Fibroblast of gingiva (primary cell): ENCODE results near the gene WDR45.

Experiments
- DNase-seq: peaks from one replicate; pipeline ENCODE4 v3.0.0-alpha.2; 2011; ENCODE audit warnings: low read depth

The WDR45 gene

DNA sequence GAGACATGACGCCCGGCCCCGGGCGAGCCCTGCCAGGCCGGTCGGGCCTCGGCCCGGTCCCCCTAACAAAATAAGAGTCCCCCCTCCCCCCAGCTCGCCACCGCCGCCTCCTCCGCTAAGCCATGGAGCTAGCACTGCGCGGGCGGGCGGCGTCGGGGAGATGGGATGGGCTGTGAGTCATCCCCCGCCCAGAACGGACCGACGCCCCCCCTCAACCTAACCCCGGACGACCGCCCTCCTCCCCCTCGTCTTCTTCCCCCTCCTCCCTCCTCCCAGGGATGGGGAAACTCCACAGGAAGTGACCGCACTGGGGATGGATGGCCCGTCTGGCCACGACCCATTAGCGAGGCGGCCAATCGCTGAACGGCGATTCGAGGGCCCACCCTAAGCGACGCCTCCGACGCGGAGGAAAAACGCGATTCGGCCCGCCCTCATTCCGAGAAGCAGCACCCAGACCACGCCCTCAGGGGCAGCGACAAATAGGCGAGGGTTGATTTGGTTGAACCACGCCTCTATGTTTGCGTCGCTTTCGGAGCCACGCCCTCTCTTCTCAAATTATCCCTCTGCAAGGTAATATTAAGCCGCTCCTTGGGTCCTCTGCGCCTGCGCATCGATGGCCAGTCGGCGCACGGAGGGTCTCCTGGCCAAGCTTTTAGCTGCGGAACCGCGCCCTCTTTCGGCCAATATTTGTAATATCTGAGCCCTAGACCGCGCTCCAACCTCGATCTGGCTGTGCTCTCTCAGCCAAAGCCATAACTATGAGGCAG is 36.3 kb downstream of the WDR45 start, which contains the start of gene TFE3:
TFE3 (minus strand) TSS at position 138 of the 767 bp plus-strand sequence; CDS start at position 7, 131 bp downstream.
- peak; percentile 99 for DNase-seq

DNA sequence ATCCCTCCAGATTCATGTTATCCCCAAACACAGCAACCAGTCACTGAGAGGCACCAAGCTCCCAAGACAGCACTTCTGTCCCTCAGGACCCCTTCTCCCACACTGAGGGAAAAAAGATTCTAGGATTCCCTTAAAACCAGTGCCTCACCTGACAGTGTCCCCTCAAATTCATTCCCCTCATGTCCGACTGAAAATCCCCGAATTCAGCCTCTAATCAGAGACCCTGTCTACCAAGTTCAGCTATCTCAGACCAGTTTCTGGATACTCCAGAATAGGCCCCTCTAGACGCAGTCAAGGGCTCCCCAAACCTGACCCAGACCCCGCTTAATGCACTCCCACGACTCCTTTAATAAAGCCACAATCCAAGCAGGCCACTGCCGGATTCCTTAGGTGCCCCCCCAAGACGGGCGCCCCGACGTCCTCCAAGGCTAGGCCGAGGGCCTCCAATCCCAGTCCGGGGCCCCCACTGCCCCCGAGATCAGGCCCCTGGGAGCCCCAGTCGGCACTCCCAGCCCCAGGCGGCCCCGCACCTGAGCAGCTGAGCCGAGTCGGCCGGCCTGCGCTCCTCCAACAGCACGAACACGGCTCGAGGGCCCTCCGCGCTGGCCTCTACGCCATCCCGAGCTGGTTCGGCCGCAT is 37.0 kb downstream of the WDR45 start:
- no peak for DNase-seq

DNA sequence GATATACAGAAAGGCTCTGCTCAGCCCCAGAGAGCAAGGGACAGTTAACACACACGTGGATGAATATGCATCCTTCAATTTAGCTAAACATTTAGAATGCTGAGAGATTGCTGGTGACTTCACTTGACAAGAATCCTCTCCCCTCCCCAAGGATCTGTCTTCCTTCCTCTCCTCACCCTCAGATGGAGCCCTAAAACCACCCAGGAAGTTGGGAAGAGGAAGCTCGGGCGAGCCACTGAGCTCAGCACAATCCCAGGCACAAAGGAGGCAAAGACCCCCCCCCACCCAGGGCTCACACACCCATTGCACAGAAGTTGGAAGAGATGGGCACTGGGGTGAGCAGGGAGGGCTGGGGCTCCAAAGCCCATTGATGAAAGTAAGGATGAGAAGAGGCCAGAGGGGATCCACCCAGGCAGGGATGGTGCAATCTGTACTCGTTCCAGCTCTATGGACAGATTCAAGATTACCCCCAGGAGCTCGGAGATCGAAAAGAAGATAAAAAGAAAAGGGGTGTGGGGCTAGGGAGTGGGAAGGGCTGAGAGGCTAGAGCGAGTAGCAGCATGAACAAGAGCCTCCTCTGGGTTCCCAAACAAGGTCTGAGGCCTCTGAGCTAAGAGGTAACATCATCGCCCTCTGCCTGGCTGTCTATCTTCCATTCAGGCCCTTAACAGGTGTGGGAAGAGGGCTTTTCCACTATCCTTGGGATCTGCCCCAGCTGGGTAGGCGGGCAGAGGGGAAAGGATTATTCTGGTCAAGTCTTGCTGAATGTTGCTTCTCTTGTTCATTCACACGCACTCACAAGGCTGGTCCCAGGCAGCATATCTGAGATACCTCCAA is 37.7 kb downstream of the WDR45 start:
- peak; percentile 44 for DNase-seq

DNA sequence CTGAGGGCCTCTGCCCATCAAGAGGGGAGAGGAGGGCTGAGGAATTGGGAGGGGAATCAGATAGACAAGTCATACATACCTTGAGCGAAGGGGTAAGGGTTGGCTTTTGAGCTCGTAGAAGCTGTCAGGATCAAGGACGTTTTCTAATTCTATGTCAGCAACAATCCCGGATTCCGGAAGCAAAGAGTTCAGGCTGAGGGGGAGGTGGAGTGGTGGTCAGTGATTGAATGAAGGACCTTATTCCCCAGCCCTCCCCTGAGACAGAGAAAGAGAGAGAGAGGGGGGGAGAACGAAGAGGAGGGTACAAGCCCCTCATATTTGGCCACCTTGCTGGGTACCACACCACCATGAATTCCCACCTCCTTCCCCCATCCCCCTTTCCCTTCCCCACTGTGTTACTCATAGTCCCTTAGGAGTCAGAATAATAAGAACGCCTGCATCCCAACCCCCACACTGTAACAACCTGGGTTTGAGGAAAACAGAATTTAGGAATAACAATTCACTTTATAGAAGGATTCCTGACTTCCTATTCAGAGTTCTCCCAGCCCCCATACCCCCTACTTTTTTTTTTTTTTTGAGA is 39.2 kb downstream of the WDR45 start:
- no peak for DNase-seq

DNA sequence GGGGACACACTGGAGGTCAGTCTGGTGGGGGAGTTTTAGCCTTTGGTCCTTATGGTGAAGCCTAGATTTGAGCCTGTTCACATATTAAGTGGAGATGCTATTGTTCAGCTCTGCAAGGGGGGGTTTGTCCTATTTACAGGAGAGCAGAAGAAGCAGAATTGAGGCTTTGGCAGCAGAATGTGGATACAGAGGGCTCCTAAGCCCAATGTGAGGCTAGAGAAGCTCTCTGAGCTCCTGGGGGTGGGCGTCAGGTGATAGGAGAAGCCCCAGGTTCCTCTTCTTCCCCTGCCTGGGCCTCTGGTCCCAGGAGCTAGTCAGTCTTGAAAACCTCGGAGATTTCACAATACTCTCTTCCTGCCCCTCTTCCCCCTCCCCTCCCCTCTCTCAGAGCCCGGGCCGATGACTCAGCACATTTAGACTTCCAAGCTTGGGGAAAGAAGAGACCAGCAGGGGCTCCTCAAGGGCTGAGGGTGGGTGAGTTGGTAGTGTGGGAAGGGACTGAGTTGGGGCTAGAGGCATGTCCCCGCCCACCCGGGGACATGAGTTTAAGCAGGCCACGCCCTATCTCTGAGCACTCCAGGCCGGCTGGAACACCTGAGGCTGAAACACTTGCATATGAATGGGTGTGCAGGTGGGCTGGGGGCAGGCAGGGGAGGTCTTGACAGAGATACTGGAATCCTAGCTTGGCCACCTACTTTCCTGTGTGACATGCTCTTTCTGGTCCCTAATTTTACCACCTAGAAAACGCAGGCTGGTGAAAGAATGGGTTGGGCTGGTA is 39.9 kb downstream of the WDR45 start:
- DNase-seq: peak; percentile 90

DNA sequence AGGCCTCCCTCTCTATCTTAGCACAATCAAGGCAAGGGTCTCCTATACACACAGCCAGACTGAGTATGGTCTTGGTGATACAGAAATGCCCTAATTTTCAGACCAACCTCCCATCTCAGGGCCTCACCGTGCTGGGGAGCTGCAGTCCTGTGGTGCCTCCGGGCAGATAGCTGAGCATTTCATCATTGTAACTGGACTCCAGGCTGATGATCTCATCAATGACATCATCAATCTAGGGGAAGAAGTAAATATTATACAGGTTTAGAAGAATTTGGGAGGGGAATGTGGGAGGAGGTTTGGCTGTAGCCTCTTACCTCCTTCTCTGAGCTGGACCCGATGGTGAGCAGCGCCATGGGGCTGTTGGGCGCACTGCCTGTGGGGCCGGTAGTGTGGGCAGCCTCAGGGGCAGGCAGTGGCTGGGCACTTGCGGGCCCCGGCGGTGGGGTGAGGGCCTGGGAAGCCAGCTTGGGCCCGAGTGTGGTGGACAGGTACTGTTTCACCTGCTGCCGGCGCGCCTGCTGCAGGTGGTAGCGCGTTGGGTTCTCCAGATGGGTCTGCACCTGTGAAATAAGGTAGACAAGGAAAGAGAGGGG is 41.7 kb downstream of the WDR45 start:
- peak; percentile 64 for DNase-seq

DNA sequence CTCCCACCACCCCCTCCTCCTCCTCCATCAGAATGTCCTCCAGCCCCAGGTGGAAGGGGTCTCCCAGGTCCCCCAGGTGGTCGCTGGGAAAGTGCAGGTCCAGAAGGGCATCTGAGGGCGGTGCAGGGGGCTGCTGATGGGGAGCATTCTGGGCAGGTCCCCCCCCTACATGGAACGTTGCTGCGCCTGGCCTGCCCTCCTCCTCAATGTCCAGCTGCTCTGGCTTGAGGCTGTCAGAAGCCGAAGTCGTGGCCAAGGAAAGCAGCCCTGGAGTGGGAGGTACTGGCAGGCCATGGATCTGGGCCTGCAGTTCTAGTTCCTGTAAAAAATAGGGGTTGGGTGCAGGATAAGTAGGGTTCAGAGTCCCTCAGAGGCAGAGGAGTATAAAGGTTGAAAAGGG is 49.4 kb downstream of the WDR45 start:
- DNase-seq: no peak

DNA sequence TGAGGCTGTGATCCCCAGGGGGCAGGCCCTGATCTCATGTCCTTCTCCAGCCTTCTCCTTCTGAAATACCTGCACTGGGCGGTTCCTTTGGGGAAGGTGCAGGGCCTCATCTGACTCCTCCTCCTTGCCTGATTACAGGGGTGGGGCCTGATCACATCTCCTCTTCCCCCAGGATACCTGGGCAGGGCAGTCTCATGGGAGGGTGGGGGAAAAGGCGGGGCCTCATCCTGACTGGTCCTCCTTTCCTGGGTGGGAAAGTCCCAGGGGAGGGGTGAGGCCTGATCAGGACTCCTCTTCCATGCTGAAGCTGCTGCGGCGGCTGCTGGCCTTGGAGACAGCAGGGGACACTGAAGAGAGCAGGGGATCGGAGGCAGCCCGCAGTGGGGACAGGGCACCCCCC is 49.8 kb downstream of the WDR45 start:
- no peak for DNase-seq
